ENCODE results near the gene CIITA.
"Not testable (repeated sequence)": the region's sequence is repeated elsewhere in the genome, so short reads cannot be mapped to it uniquely, and the experiment has no call there.

CIITA gene

DNA sequence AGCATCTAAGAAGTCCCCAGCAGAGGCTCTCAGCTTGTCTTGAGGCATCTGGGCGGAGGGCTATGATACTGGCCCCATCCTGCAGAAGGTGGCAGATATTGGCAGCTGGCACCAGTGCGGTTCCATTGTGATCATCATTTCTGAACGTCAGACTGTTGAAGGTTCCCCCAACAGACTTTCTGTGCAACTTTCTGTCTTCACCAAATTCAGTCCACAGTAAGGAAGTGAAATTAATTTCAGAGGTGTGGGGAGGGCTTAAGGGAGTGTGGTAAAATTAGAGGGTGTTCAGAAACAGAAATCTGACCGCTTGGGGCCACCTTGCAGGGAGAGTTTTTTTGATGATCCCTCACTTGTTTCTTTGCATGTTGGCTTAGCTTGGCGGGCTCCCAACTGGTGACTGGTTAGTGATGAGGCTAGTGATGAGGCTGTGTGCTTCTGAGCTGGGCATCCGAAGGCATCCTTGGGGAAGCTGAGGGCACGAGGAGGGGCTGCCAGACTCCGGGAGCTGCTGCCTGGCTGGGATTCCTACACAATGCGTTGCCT is at the start of gene CIITA:
Gene CIITA (plus strand): TSS at position 404 of the 543 bp plus-strand sequence. CDS start 129 bp downstream, at position 533.
- DNase-seq, result no peak

DNA sequence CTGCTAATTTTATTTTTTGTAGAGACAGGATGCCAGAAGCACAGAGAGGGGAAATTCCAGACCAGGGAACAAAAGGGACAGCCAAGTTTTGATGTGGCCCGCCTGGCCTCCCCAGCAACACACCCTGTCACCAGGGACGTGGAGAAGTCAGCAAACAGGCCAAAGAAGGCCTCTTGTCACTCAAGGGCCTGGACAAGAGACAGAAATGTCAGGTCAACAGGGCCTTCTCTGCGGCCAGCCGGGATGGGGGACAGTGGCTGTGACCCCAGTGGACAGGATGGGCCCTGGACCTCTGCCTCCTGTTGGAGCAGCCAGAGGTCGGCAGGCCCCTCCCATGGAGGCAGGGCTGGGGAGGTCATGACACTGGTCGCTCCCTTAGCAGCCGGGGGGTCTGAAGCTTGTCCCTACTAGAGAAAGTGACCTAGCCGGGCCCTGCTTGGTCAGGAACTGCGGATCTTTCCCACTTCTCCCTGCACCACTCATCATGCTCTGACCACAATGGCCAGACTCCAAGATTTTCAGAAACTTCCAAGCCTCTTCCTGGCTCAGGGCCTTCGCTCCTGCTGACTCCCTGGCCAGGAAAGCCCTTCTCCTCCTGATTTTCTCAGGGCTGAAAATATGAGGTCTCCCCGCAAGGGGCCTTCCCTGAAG is 49.2 kb upstream of the CIITA start:
- DNase-seq, result no peak

GRCh38 chr16:10828851-10829366 is 48.1 kb upstream of the CIITA start:
- DNase-seq, result peak; percentile 1

GRCh38 chr16:10829390-10830098 is 47.5 kb upstream of the CIITA start:
- DNase-seq, result not testable (repeated sequence)

GRCh38 chr16:10830240-10830639 is 46.8 kb upstream of the CIITA start:
- not testable (repeated sequence) for DNase-seq

DNA sequence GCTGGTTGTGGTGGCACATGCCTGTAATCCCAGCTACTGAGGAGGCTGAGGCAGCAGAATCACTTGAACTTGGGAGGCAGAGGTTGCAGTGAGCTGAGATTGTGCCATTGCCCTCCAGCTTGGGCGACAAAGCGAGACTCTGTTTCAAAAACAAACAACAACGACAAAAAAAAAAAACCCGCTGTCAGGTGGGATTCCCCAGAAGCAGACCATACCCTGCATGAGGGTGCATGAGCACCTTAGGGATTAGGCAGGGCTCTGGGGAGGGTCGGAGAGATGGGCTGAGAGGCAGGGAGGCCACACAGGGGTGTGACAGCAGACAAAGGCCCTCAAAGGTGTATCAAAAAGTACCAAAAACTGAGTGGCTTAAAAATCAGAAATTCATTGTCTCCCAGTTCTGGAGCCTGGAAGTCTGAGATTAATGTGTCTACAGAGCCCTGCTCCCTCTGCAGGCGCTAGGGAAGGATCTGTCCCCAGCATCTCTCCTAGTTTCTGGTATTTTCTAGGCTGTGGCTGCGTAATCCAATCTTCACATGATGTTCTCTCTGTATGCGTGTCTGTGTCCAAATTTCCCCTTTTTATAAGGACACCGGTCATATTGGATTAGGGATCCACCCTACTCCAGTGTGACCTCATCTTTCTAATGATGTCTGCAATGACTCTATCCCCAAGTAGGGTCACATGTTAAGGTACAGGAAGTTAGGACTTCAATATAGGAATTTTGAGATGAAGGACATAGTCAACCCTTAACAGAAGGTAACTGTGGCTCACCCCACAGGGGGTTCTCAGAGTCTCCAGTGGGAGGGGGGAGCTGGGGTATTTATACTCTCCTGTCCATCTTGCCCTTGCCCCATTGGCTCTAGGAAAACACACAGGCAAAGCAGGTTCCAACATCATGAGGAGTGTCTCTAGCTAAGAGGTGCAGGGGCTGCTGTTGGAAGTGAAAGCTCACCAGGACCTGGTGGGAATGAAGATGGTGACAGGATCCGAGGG is 44.8 kb upstream of the CIITA start:
- no peak for DNase-seq

- no peak for DNase-seq
Observed at GRCh38 chr16:10833271-10833670, 43.7 kb upstream of the CIITA start.

DNA sequence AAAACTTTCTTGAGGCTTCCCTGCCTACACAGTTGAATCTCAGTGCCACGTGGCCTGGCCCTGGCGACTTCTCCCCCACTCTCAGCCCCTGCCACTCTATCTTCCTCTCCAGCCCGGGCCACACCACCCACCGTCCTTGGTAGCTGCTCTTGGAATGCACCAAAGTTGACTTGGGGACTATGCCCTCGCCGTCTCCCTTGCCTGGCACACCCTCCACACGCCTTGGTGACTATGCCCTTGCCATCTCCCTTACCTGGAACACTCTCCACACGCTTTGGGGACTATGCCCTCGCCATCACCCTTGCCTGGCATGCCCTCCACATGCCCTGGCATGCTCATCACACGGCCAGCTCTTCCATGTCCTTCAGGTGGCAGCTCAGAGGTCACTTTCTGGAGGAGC is 42.9 kb upstream of the CIITA start:
- DNase-seq, result no peak

DNA sequence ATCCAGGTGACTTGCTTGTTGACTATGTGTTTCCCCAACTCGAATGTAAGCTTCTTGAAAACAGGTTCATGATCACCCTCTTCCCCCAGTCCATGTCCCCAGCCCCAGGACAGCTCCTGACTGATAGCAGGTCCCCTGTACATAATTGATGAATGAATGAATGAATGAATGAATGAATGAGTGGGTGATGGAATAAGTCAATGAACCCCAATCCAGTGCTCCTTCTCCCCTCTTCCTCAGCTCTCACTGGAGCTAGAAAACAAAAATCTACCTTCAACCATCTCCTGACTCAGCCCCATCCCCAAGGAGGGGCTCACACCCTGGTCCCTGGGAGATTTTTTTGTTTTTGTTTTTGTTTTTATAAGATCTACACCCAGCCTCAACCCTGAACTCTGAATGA is 42.2 kb upstream of the CIITA start:
- DNase-seq, result no peak

- no peak for DNase-seq
Observed at GRCh38 chr16:10835281-10835931, 41.6 kb upstream of the CIITA start.

DNA sequence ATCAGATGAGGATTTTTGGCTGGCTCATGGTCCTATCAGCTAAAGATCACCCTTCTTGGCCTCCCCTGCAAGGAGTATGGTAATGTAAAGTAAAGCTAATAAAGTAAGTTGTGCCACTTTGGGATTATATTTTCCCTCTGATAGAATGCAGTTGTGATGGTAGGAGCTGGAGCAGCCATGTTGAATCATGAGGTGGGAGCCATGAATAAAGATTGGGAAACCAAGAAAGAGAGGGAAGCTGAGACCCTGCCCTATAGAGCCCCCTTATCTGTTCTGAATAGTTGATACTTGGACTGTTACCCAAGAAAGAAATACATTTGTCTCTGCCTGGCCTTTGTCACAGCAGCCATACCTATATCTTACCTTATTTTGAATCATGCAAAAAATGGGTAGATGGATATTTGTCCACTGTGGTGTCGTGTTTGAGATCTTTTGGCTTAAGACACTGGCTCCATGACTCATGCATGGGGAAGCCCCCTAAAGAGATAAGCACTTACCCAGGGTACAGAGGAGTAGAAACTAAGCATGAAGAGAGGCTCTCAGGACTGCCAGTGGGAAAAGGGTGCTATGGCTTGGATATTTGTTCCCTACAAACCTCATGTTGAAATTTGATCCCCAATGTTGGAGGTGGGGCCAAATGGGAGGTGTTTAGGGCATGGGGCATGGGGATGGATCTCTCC is 40.7 kb upstream of the CIITA start:
- no peak for DNase-seq

DNA sequence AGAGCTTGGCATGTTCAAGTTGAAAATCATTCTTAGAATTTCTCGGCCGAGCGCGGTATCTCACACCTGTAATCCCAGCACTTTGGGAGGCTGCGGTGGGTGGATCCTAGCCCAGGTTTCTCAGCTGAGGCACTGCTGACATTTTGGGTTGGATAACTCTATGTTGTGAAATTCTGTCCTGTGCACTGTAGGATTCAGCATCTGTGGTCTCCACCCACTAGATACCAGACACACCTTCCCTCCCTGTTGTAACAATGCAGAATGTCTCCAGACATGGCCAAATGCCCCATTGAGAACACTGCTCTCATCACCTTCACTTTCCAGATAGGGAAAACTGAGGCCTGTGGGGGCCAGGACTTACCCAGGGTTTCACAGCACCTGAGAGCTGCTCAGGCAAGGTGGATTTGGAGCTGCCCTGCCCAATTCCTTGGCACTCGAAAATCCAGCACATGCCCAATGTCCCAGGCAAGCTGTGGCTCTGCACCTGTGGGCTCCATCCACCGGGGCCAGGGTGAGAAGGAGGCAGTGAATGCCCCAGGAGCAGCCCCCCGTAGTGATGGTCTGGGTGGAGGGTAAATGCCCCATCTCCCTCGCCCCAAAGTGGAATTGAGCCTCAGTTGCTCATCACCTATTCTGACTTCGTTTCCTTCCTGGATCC is 38.3 kb upstream of the CIITA start:
- DNase-seq, result no peak

GRCh38 chr16:10839279-10839666 is 37.7 kb upstream of the CIITA start:
- no peak for DNase-seq

- DNase-seq, result no peak
Observed at GRCh38 chr16:10840703-10841102, 36.3 kb upstream of the CIITA start.

DNA sequence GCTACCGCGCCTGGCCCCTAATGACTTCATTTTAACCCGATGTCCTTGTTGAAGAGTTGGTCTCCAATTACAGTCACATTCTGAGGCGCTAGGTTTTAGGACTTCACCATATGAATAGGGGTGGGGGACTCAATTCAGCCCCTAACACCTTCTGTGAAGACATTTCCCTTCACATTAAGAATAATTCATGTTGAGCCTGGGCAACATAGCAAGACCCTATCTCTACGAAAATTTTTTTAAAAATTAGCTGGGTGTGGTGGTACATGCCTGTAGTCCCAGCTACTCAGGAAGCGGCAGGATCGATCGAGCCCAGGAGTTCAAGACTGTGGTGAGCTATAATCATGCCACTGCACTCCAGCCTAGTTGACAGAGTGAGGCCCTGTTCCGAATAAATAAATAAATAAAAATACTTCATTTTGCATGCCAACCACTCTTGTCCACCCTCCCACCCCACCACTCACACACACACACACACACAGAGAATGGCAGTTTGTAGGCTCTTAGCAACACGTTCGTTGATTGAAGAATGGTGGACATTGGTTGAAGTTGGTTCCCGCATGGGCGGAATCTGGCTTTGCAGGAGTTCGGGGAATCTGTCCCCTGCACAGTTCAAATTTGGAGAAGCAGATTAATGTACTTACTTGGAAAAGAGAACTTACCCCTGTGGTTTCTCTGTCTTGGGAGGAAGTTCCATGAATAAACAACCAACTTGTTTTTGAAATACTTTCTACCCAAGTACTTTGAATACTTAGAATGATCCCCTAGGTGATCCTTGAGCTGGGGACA is 30.6 kb upstream of the CIITA start:
- DNase-seq, result no peak

DNA sequence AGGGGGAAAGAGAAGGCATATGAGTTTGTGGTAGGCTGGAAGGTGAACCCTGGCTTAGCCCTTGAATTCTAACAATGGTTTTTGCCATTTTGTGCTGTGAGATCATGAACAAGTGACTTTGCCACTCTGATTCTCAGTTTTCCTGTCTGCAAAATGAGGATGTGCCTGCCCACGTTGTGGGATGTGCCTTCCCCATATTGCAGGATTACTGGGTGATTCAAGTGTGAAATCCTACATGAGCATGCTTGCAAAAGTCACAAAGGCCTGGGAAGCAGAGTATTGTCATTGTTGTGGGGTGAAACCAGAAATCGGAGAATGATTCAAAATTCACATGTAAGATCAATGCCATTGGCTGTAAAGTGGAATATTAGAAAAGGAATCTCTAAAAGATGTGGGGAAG is 29.8 kb upstream of the CIITA start:
- DNase-seq, result no peak

DNA sequence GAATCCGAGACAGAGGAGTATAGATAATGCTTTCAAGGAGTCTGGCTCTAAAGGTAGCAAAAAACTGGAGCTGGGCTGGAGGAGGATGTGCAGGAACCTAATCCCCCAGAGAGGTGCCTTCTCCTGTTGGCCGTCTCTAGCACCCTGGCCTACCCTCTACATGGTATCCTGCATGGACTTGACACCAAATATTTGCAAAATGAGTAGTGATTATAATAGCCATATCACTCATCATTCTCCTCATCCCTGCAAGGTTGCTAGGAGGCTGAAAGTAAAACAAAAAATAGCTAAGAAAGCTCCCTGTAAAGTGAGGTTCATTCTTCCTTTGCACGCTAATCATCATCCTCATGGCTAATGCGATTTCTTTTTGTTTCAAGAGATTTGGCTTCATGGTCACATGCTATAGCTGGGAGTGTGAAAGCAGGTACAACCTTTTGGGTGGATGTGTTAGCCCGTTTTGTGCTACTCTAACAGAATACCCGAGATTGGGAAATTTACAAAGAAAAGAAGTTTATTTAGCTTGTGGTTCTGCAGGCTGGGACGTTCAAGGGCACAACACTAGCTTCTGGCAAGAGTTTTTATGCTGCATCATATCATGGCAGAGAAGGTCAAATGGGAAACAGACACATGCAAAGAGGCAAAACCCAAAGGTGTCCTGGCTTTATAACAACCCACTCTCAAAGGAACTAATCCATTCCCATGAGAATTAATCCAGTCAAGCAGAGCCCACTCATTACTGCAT is 27.1 kb upstream of the CIITA start:
- no peak for DNase-seq

- no peak for DNase-seq
Observed at GRCh38 chr16:10850478-10850850, 26.5 kb upstream of the CIITA start.

DNA sequence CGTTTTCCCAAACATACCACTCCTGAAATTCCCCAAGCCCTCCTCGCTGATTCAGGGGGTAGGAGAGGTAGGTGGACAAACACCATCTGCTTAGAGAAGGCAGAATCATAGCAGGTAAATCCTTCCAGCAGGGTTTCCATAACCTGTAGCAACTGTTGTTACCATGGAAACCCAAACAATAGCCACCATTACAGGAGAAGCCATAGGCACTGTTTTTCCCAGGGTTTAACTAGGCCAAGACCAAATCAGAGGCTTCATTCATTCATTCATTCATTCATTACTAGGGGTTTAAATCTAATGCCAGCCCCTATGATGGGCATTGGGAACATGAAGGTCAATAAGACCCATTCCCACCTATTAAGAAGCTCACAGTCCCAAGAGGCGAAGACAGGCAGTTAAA is 25.5 kb upstream of the CIITA start:
- no peak for DNase-seq

- no peak for DNase-seq
Observed at GRCh38 chr16:10852286-10852685, 24.7 kb upstream of the CIITA start.
